Ammon's horn (tissue), 1 donor: ENCODE data around the gene PLXNA2.

Experiments
- DNase-seq: peaks from one replicate; pipeline ENCODE4 v3.0.0-alpha.2; 2016; ENCODE audit warnings: low spot score

Gene PLXNA2

GRCh38 chr1:208041505-208041904 lies 202.7 kb downstream of the PLXNA2 start:
- DNase-seq = no peak

DNA sequence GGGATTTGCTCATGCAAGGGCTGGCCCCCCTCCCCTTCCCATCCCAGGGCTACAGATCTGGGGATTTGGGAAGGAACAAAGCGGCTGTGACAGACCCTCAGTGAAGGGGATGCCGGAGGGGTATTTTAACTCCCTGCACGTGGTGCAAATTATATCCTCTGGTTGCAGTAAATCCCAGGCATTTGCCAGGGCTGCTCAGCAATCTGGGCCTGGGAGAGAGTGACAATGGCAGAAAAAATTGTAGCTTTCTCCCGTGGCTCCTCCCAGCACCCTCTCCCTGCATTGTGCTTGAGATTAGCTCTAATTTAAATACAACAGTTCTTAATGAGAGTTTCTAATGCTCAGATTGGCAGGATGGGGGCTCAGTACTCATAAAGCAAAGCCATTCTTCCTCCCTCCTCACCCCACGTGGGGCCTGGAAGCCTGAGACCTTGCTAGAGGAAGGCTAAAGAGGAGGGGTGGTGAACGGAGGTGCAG lies 203.3 kb downstream of the PLXNA2 start:
- DNase-seq = no peak

DNA sequence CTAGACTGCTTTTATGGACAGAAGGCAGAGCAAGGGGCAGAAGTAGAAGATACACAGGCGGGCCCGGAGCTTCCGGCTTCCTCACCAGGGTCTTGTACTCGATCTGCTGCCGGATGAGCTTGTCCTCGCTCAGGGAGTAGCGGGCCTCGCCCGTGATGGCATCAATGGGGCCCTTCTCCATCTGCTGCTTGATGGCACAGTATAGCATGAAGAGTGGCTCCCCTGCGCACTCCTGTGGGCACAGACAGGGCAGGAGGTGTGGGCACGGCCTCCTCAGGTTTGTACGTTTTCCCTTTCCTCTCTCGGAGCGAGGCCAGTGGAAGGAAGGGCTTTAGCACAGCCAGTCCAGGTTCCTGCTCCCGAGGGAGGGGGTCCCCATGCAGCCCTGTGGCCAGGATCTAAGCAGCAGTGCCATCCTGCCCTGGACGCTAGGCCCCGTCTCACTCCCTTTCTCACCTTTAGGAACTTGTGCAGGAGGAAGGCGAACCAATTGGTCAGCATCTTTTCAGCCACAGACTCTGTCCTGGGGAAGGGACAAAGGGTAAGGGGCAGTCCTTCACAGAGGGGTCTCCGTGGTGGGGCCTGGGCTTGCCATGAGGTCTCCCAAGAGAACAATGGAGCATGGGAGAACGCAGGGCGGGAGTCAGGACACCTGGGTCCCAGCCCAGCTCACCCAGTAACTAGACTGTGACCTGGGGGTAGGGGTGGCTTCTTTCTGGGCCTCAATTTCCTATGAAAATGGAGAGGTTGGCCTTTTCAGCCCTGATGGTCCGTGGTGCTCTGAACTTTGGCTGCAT lies 204.4 kb downstream of the PLXNA2 start:
- DNase-seq = no peak

GRCh38 chr1:208038303-208038702 lies 205.9 kb downstream of the PLXNA2 start:
- DNase-seq = no peak

DNA sequence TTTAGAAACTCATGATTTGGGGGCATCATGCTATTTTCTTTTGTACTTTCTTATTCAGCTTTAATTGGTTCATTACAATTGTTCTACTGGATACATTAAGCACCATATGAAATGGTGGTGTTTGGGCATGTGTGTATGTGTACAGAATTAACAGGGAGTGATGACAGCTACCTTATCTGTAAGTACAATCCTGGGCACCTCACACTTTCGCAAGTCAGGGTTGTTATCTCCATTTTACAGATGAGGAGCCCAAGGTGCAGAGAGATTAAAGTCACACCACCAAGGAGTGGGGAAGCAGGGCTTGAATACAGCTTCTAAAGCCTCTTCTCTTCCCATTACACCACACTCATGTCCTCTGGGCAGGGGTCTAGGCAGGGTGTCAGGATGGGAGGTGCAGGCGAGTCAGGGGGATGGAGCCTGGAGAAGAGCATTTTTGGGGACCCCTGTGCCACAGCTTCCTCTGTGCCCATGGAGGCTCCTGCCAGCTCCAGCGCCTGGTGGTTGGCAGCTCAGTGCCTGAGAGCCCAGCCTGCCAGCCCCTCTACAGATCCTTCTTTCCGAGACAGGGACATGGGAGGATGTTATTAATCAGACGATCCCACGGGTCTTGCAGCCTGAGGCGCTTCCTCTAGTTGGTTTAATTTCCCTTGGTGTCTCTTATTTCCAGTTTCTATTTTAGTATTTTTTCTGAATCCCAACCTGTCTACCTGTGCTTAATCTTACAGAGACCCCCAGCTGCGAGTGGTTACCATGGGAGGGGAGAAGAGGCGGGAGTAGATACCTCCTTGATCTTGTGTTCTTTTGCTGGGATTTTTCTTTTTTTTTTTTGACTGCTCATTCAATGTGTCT lies 207.0 kb downstream of the PLXNA2 start:
- DNase-seq = no peak

DNA sequence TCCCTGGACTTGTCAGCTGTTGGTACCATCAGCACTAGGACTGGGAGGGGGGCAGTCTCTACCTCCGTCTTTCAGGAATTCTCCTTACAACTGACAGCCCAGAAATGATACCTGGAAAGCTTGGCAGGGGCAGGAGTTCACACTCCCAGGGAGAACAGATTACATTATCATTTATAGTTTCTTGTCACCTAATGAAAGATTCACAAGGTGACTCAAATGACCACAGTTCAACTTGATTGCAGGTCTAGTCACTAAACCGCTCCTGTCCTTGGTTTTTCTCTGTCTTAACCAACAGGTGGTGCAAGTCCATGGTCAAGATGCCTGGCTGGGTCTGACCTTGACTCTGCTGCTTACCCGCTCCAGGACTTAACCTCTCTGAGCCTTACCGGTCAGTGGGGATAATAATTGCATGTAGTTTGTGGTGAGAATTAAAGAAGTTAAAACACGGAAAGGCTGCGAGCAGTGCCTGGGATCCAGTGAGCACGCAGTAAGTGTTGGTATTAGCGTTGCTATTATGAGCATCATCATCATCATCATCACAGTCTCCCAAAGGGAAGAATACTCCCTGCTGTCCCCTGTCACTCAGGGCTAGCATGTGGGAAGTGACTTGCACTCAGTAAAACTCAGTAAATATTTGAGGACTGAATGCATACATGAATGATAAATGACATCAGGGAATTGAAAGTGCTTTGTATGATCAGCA lies 207.9 kb downstream of the PLXNA2 start:
- DNase-seq = no peak

GRCh38 chr1:208034135-208034534 lies 210.0 kb downstream of the PLXNA2 start:
- no peak for DNase-seq

GRCh38 chr1:208033236-208033635 lies 210.9 kb downstream of the PLXNA2 start:
- no peak for DNase-seq

GRCh38 chr1:208031932-208032320 lies 212.3 kb downstream of the PLXNA2 start:
- no peak for DNase-seq

GRCh38 chr1:208031316-208031931 lies 212.8 kb downstream of the PLXNA2 start:
- no peak for DNase-seq

DNA sequence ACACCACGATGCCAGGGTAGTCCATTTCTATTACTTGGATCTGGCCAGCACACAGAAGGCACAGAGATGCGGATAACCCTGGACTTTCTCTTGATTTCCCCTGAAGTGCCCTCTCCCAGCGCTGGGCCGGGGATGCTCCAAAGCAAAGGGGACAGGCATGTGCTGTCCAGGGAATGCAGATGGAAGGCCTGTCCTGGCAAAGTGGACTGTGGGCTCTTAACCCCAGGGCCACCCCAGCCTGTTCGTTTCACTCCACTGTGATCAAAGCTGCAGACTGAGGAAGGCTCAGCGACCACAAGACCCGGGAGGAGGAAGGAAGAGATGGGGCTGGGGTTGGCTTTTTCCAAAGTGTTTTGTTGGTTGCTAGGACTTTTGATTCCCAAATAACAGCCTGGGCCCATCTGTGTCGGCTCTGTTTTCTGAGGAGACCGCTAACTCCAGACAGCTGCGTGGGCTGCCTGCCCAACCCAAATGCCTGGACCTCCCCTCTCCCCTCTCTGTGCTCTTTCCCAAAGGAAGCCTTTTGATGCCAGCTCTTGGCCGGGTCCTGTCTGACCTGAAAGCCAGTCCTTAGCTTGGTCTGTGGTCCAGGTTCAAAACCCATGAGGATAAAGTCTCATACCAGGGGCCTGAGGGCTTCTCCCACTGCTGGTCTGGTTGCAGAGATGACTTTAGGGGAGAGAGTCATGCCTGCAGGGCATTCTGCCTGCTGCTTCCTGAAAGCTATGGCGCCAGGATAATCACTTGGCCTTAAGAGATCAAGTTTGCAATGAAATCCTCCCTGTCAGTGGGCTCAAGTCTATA lies 213.7 kb downstream of the PLXNA2 start:
- no peak for DNase-seq

DNA sequence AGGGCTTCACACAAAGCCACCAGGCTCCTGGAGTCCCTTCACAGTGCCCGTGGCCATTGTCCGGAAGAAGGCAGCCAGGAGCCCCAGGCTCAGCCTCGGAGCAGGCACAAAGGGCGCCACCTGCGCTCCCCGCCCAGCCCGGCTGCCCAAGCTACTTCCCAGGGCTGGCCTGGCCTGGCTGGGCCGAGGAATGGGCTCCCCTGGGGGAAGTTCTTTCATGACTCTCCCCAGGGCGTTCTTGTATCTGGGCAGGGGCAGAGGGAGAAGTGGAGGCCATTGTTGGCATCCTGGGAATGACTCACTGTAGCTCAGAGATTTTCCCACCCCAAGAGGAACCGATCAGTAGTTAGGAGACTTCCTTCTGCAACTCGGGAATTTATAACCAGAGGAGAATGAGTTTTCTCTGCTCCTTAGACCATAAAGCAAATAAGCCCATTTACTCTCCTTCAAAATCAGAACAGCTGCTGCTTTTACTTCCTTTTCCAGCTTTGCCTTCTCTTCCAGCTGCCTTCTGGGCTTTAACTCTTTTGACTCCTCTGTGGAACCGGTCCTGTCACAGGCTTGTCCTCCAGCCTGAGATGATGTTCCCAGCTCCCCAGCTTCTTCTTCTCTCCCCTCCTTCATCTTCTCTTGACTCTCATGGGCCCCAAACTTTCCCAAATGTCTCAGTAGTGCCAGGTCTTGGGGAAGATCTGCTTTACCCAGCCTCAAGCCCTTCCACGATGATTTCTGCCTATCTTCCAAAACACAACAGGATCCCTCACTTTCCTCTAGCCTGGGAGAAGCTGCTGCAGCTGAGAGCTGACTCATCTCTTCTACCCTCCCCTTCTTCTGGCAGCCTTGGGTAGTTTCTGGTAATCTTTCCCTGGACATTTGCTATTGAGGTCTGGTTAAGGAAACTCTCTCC lies 214.6 kb downstream of the PLXNA2 start:
- DNase-seq = no peak

- DNase-seq = no peak
Observed at GRCh38 chr1:208028526-208028925, 215.7 kb downstream of the PLXNA2 start.

GRCh38 chr1:208027861-208028260 lies 216.3 kb downstream of the PLXNA2 start:
- no peak for DNase-seq

DNA sequence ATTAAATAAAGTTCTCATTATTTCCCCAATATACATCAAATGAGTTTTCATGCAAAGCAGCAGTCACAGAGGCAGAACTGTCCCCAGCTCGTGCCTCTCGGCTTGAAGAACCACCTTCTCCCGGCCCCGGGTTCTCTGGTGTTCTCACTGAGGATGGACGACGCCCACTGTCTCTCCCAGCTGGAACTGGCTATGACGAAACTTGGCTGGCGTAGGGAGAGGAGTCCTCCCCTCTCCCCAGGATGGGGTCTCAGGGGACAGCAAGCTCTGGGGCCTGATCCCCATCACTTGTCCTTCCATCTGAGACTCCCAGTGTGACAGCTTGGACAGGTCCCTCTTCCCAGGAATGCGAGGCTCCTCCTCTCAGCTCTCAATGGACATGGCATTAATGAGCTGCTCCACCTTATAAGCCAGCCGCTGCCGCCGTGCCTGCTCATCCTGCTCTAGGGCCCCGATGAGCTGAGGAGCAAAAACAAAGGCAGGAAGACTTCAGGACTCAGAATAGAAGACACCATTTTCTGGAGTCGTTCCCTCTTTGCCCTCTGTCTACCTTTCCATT lies 217.2 kb downstream of the PLXNA2 start:
- no peak for DNase-seq

DNA sequence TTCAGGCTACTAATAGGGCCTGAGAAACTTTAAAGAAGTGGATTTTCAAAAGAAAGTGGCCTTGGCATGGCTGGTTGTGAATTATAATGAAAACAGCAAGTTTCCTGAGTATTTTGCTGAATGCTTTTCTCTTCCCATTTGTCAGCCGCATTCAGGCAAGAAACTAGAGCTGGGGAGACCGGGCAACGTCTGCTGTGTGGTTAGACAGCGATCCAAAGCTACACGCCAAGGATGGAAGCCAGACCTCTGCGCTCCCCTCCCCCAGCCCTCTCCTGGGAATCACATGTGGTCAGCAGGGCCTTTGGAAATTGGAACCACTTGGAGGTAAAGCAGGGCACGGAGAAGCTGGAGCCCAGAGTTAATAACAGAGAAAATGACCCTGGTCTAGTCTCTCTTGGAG lies 219.2 kb downstream of the PLXNA2 start:
- DNase-seq = peak; percentile 73

DNA sequence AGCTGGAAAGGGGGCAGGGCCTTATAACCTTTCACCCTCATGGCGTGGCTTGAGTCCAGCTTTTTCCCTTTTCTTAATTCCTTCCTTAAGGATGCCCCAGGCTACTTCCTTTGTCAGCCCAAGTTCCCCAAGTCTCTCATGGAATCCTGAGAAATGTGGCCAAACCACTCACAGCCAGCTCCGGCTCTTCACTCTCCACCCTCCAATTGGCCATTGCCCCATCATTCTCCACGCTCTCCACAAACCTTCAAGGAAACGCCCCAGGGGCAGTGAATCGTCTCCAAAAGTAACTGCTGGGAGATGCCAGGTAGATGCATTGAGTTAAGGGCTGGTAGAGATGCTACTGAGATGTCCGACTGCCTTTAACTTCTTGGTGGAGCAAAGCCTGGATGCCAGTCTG lies 219.8 kb downstream of the PLXNA2 start:
- no peak for DNase-seq

- DNase-seq = no peak
Observed at GRCh38 chr1:208019257-208019656, 224.9 kb downstream of the PLXNA2 start.

- DNase-seq = no peak
Observed at GRCh38 chr1:208015255-208015654, 228.9 kb downstream of the PLXNA2 start.

DNA sequence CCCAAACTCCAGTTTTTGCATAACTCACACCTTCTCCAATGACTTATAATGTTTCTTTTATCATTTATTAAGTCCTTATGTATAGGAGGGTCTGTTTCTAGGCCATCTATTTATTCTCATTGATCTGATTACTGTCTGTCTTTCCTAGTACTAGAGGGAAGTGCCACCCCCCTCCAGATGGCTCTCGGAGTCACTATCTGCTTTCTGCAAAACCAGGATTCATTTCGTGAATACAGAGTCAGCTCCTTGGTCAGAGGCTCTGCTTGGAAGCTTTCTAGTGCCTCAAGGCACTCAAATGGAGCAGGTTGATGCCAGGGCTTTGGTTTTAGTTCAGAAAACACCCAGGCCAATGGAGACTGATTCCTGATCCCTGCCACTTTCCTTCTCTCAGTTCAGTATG lies 231.0 kb downstream of the PLXNA2 start:
- DNase-seq = no peak
